Measurements from ENCODE around the gene SLC29A2.

Gene SLC29A2, protein sequence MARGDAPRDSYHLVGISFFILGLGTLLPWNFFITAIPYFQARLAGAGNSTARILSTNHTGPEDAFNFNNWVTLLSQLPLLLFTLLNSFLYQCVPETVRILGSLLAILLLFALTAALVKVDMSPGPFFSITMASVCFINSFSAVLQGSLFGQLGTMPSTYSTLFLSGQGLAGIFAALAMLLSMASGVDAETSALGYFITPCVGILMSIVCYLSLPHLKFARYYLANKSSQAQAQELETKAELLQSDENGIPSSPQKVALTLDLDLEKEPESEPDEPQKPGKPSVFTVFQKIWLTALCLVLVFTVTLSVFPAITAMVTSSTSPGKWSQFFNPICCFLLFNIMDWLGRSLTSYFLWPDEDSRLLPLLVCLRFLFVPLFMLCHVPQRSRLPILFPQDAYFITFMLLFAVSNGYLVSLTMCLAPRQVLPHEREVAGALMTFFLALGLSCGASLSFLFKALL

DNA sequence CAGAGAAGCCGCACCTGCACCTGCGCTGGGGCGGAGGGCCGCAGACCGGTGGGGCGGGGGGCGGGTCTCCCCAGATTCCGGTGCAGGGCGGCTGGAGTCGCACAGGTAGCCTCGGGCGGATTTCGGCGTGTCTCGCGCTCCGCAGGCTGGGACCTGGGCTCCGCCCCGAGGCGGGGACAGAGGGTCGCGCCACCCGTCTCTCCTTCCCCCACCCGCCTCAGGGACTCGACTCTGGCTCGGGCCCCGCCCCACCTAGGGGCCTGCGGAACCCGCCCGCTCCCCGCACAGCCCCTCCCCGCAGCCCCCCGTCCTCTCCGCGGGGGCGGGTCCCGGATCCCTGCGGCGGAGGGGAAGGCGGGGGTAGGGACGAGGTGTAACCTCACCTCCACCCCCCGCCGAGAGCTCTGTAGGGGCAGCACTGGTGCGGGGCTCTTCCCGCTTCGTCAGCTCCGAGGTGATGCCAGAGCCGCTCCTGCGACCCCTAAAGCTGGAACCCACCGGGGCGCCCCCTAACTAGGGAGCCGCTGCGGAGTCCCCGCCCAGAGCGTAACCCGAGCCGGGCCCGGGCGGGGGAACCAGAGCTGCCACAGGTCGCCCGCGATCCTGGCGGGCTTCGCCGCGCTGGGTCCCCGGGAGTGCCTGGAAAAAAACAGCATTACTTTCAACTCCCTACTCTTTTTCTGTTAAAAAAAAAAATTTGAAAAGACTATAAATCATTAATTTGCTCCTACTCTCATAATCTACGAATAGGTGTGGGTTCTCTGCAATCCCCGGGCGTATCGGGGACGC, at the start of gene SLC29A2:
Gene SLC29A2, minus strand, starts transcription at position 134 of the 789 bp plus-strand sequence. CDS start 169 bp downstream, outside the sequence.
- no peak for DNase-seq

DNA sequence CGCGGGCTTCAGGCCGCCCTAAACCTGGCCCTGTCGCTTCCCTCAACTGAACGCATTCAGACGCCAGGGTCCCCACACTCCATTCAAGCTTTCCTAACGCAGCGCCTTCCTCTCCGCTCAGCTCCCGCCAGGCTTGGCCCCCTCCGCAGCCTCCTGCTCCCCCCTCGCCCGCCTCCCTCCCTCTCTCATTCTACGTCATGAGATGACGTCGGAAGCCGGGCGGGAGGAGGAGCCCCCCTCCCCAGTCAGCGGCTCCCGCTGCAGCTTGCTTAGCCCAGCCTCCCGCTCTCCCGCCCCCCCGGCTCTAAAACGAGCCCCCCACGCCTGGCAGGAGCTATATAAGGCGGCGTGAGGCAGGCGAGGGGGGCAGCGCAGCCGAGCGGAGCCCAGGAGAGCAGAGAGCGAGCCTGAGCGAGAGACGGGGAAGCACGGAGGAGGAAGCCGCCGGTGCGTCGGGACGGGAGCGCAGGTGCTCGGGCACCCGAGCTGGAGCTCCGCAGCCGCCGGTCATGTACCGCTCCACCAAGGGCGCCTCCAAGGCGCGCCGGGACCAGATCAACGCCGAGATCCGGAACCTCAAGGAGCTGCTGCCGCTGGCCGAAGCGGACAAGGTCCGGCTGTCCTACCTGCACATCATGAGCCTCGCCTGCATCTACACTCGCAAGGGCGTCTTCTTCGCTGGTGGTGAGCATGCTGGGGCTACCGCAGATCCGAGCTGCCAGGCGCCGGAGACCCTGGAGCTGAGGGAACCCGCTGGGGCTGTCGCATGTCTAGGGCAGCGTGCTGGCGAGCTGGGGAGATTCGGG, 49.3 kb upstream of the SLC29A2 start, which contains the start of gene NPAS4:
Gene NPAS4, plus strand, starts transcription at position 365 of the 806 bp plus-strand sequence. Its CDS starts 145 bp downstream, at position 510.
- no peak for DNase-seq

DNA sequence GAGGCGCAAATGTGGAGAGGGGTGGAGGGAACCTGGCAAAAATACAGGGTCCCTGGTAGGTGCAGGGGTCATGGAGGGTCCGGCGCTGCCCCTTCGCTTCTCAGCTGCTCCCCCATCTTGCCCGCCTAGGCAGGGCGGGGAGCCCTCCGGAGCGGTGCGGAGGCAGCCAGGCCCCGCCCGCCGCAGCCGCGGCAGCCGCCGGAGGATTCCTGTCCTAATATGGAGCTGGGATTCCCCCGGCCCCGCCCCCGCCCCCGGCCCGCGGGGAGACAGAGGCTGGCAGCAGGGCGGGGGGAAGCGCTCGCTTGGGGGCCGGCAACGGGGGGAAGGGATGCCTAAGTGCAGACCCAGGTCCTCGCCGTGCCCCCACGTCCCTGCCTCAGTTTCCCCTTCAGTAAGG, 48.3 kb upstream of the SLC29A2 start:
- no peak for DNase-seq

DNA sequence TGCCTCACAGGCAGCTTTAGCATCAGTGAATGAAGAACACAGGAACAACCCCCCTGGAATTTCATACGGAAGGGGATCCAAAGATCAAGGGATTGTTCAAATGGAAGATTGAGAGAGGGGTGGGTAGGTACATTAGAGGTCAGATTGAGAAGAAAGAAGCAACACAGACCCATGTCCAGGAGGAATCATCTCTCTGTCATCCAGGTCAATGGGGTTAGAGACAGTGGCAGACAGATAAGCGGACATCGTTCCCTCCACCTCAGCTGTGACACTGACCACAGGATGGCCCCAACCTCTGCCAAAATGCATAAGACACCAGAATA, 47.4 kb upstream of the SLC29A2 start:
- no peak for DNase-seq

DNA sequence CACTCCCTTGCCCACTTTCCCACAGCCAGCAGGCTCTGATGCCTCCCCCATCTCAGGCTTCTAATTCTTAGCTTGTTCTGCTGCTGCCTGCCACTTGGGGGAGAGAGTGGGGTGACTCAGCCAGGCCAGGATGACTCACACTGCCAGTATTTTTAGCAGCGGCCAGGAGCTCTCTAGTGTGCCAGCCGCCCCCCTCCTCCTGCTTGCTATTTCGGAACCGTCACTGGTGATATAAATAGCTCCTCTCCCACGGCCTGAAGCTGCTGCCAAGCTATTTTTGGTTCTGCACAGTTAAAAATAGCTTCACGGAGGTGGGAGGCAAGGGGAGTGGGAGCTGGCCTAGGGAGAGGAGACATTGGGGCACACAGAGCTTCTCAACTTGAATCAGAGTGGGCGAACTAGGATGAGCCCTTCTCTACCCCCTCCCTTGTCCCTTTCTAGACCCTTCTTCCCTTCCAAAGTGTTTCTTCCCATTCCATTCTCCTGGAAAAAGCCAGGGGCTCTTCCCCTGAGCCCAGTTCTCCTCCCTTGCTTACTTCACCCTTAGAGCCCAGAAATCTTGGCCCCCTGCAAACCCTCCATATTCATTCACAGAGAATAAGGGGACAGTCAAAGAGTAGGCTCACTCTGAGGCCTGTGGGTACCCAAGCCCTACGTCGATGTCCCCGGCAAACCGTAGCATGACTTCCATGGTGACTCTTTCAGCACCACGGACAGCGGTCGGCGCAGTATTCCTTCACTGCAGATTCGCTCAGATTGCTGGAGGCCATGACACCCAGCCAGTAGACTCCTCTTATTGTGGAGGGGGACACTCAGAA, 46.8 kb upstream of the SLC29A2 start:
- peak; percentile 72 for DNase-seq

DNA sequence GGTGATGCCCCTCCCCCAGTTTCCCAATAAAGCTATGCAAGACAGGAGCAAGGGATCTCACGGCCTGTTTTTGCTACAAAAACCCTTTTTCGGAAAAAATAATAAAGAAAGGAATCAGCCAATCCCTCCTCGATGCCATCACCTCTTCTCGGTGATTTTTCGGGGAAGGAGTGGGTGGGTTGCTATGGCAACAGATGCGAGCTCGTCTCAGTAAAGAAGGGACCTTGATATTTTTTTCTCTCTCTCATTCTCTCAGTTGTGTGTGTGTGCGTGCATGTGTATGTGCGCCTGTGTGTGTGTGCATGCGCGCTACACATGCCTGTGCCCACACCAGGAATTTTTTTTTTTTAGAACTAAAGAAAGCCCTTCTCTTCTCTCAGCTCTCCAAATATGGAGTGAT, 45.4 kb upstream of the SLC29A2 start:
- DNase-seq: no peak

DNA sequence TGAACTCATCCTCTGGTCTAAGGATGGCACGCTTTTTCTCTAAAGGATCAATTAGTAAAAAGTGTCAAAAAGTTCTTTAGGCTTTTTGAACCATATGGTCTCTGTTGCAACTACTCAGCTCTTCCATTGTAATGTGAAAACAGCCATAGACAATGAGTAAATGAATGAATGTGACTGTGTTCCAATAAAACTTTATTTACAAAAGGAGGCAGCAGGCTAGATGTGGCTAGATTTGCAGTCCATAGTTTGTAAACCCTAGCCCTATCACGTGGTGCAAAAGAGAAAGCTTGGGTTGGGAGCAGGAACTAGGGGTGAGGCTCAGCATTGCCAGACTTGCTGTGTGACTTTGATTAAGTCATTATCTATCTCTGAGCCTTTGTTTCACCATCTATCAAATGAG, 43.9 kb upstream of the SLC29A2 start:
- DNase-seq: no peak

DNA sequence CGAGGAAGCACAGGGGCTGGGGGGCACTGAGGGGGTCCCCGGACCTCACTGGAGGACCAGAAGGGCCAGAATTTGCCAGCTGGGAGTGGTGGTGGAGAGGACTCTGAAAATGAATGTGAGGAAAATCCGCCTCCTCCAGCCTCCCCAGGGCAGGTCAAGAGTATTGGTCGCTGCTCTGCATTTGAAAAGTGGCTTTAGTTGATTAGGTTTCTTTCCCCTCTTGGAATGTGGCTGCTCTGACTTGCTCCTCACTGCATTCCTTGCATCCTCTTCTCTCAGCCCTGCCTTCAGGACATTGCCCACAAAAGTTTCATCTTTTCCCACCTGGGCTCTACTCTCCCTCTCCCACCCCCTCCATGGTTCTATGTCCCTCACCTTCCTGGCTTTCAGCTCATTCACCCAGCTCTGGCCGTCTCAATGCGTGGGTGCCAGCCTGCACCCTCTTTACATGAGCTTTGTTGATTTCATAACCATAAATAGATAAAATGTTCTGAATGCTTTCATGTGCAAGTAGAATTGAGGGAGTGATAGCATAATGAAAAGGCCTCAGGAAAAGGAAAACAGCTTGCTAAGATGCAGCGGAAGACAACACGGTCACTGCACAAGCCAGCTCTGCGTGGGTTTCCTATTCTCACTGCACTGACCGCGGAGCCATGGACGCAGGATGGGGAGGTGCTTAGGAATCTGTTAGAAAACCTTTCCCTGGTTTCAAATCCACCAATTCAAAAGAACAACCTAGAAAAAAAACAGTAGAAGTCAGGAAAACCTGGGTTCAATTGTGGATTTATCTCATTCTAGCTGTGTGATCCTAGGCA, 42.8 kb upstream of the SLC29A2 start:
- DNase-seq: no peak

DNA sequence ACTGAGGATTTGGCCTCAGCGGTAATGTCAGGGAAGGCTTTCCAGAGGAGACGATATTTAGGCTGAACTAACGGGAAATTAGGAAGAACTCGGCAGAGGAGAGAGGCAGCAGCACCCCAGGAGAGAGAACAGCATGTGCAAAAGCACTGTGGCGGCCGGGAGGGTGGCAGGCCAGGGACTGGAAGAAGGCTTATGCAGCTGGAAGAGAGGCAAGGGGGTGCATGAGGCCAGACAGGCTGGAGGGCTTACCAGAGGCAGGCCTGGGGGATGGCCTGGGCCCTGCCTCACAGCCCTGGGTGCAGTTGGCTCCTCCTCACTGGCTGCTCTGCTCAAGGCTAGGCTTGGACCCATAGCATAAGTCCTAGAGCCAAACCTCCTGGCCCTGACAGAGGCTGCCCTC, 41.6 kb upstream of the SLC29A2 start:
- no peak for DNase-seq

DNA sequence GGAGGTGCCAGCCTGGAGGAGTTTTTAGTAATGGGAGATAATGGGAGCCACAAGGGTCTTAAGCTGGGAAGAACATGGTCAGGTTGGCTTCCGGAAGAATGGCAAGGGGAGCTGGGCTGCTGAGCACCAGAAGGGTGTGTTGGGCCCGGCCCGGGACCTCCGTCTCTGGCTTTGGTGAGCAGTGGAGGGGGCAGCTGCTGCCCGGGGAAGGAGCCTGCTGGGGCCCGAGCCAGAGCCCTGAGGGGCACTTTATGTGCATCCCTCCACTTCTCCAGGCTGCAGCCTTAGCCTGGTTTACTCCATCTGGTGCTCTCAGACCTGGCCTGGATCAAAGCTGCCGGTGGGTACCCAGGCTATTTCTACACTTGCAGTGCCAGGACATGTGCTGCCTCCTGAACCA, 40.5 kb upstream of the SLC29A2 start:
- DNase-seq: no peak

DNA sequence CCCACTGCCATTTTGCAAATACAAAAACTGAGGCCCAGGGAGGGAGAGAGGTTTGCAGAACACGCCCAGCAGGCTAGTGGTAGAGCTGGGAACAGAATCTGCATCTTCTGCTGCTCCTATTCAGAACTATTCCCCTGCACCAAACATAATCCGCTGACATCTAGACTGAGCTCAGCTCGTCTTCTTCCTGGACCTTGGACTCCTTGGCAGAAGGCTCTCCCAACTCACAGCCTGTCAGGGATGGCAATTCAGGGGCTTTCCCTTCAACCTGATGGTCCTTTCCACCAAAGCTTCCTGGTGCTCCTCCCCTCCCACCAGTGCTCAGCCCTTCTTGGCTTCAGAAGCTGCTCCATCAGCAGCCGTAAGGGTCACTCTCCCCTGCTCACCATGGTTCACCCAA, 39.8 kb upstream of the SLC29A2 start:
- DNase-seq: no peak

DNA sequence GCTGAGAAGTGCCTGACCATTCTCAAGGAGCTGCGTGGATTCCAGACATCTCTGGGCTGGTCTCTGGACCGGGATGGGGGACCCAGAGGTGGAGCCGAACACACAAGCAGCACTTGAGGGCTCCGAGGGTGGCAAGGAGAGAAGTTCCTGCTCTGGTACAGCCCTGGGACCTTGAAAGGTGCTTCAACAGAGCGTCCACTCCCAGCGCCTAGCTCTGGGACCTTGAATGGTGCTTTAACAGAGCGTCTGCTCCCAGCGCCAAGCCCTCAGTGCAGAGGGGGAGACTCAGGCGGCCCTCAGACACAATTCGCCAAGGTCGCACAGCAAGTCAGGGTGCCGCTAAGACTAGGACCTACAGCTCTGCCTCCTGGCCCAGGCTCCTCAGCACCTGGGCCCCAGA, 38.6 kb upstream of the SLC29A2 start:
- DNase-seq: no peak

DNA sequence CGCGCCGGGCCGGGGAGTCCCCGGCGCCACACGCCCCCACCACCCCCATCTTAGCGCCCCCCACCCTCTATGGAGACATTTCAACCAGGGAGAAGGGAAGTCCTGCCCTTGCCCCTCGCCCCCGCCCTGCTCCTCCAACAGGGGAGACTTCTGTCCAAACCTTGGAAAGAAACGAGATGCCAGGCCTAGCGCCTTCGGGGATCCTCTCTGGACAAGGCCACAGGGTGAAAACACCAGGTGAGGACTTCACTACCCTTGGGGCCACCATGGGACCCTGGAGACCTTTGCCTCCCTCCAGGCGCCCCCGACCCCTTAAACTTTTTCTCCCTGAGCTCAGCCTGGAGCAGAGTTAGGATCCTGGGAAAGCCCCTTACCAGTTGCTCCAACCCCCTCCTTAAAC, 37.7 kb upstream of the SLC29A2 start:
- no peak for DNase-seq

DNA sequence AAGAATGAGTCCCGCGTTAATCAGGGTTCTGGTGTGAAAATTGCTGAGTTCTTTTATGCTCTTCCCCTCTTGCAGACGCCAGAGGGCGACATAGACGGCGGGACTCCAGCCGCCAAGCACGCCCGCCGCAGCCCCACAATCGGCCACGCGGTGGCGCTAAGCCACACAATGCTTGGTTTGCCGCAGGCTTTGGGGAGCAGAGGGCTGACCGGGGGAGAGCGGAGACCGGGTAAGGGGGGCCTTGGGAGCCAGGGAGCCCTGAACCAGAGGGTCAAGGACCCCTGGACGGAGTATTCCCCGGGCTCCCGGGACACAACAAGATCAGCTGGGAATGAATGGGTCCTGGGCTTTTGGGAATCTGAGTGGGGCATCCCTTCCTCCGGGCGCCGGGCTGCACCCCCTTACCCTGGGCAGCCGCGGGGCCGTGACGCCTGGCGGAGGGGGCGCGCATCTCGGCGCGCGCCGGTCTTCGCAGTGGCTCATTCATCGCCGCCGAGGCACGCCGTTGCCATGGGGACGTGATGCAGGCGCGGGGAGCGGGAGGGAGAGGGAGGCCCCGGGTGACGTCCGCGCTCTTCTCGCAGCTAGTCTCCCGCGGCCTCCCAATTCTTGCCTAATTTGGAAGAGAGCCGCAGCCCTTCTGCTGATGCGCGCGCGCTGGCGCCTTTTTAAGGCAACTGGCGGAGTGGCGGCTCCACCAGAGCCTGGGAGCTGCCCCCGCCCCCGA, 37.1 kb upstream of the SLC29A2 start:
- DNase-seq: peak; percentile 58

DNA sequence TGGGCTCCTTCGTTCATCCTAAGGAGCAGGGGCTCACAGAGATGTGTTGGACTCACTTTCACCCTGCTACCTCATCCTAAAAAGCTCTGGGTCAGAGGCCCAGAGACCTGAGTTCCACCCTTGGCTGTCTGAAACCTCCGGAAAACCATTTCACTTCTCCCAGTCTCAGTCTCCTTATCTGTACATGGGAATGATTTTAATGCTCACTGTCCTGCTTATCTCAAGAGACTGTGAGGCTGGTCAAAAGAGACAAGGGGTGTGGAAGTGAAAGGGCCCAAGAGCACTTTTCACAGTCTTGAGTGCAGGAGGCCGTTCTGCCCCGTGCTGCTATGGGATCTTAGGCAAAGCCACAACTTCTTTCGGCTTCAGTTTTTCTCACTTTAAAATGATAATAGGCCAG, 36.1 kb upstream of the SLC29A2 start:
- no peak for DNase-seq

DNA sequence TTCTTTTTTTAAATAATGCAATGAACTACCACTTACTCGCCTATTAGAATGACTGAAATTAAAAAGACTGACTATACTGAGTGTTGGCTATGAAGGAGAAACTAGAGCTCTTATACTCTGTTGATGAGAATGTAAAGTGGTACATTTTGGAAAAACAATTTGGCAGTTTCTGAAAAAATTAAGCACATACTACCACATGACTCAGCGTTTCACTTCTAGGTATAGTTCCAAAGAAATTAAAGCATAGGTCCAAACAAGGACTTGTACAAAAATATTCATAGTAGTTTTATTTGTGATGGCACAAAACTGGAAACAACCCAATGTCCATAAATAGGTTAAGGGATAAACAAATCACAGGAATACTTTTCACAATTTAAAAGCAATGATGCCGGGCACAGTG, 22.4 kb upstream of the SLC29A2 start:
- DNase-seq: no peak

DNA sequence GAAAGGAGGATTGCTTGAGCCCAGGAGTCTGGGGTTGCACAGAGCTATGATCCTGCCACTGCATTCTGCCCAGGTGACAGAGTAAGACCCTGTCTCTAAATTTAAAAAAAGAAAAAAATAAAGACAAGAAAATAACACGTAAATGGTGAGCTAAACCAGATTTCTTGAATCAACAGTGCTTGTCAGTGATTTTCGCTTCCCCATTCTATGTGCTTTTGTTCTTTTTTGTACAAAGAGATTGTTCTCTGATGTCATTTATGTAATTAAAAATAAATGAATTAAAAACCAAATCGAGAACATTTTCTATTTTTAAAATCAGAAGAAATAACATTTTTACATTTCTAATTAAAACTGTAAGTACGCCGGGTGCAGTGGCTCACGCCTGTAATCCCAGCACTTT, 19.8 kb upstream of the SLC29A2 start:
- no peak for DNase-seq

DNA sequence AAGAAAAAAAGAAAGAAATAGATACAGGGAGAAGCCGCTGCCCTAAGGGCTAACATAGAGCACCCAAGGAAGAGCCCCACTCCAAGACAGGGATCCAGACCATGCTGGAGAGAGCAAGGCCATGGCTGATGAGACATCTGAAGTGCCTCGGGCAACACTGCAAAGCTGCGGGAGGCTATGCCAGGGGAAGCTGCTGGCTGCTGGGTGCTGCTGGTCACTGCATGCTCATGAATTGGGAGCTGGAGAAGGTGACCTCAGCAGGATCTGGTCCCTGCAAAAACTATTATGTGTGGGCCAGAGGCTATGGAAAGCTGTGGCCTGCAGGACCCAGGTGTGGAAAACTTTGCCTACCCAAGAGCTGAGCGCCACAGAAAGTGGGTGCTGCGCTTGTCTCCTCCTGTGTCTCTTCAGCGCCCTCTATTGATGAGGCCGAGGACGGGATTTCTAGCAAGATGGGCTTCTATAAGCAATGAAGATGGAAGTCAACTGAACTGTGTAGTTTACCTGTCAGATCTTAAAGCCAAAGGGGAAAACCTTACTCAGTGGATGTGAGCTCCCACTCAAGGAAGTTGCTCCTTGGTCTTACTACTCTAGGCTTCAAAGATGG, 17.3 kb upstream of the SLC29A2 start:
- DNase-seq: peak; percentile 22

DNA sequence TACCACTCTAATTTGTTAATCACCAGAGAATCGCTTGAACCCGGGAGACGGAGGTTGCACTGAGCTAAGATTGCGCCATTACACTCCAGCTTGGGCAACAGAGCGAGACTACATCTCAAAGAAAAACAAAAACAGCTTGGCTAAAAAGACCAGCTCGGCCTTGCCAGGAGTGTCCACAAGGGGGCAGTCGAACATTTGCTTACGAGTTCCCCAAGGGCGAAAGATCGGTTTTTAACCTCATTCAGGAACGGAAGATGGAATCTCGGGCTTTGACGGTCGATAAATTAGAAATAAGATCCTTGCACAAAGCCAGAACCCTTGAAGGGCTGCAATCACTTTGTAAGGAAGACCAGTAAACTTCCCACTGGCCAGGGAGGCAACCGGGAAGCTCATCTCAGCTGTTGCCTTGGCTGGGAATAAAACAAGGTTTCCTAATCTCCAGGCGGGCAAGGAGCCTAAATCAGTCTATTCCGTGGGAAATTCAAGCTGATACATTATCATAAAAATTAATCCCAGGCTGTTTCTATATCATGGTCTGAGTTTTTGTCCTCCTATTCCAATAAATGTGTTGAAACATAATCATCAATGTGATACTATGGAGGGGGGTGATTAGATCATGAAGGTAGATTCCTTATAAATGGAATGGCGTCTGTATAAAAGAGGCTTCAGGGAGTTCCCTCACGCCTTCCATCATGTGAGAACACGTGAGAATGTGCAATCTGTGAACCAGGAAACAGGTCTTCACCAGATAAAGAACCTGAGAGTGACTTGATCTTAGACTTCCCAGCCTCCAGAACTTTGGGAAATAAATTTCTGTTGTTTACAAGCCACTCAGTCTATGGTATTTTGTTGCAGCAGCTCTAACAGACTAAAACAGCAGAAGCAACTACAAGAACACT, 14.9 kb upstream of the SLC29A2 start:
- DNase-seq: peak; percentile 58
